Activated CD8-positive, alpha-beta memory T cell treated with anti-CD3 and anti-CD28 coated beads, Interleukin-2, amount 50 U/mL, for 48 hours (primary cell): ENCODE data around the gene IP6K2.
"Not testable (repeated sequence)": the region's sequence is repeated elsewhere in the genome, so short reads cannot be mapped to it uniquely, and the experiment has no call there.

Experiments used
- DNase-seq: peaks from one replicate; pipeline ENCODE4 v3.0.0-alpha.2; 2020

Gene IP6K2

GRCh38 chr3:48725185-48725855, 8.3 kb upstream of the IP6K2 start:
- DNase-seq: not testable (repeated sequence)

- DNase-seq: no peak
Measured at GRCh38 chr3:48723725-48724124, 6.7 kb upstream of the IP6K2 start.

- not testable (repeated sequence) for DNase-seq
Measured at GRCh38 chr3:48723293-48723692, 6.3 kb upstream of the IP6K2 start.

- peak; percentile 68 for DNase-seq
Measured at GRCh38 chr3:48716508-48716981, 476 bp downstream of the IP6K2 start.

GRCh38 chr3:48715174-48715800, 1.7 kb downstream of the IP6K2 start:
- DNase-seq: no peak

GRCh38 chr3:48711727-48712126, 5.3 kb downstream of the IP6K2 start:
- DNase-seq: no peak

GRCh38 chr3:48709051-48709461, 8.0 kb downstream of the IP6K2 start:
- DNase-seq: no peak

- DNase-seq: no peak
Measured at GRCh38 chr3:48708481-48708889, 8.5 kb downstream of the IP6K2 start.

- DNase-seq: no peak
Measured at GRCh38 chr3:48707157-48707556, 9.9 kb downstream of the IP6K2 start.

- DNase-seq: no peak
Measured at GRCh38 chr3:48702320-48702920, 14.6 kb downstream of the IP6K2 start.

GRCh38 chr3:48700731-48701405, 16.2 kb downstream of the IP6K2 start:
- no peak for DNase-seq

GRCh38 chr3:48698891-48699290, 18.1 kb downstream of the IP6K2 start:
- DNase-seq: no peak

GRCh38 chr3:48697952-48698351, 19.1 kb downstream of the IP6K2 start:
- DNase-seq: no peak

GRCh38 chr3:48696601-48697000, 20.4 kb downstream of the IP6K2 start:
- no peak for DNase-seq

- DNase-seq: no peak
Measured at GRCh38 chr3:48696156-48696555, 20.9 kb downstream of the IP6K2 start.

GRCh38 chr3:48695393-48695753, 21.6 kb downstream of the IP6K2 start:
- DNase-seq: no peak

- DNase-seq: no peak
Measured at GRCh38 chr3:48694610-48695392, 22.2 kb downstream of the IP6K2 start.

GRCh38 chr3:48693826-48694225, 23.2 kb downstream of the IP6K2 start:
- DNase-seq: no peak

- DNase-seq: no peak
Measured at GRCh38 chr3:48692551-48692950, 24.5 kb downstream of the IP6K2 start.

GRCh38 chr3:48690846-48691458, 26.1 kb downstream of the IP6K2 start:
- no peak for DNase-seq

GRCh38 chr3:48689384-48689783, 27.6 kb downstream of the IP6K2 start:
- no peak for DNase-seq

- no peak for DNase-seq
Measured at GRCh38 chr3:48688737-48689075, 28.3 kb downstream of the IP6K2 start.
